SK-N-SH treated with all-trans-retinoic acid at 6 μM for 48 hours (cell line): ENCODE data around the gene TPO.

Experiments
- ATAC-seq: fragments of 200-7000 bp; cut with Tn5 transposase; 3 replicates; pipeline ENCODE4 v1.9.1; 2020; ENCODE audit warnings: mild to moderate bottlenecking, moderate library complexity
- BACH2 ChIP-seq: fragments of 250-450 bp; sonication (Bioruptor Pico); IDR thresholded peaks from 2 replicates; pipeline ENCODE4 v1.9.0; 2021; ENCODE audit warnings: mild to moderate bottlenecking, borderline replicate concordance
- CSRNP3 ChIP-seq: fragments of 250-450 bp; sonication (Bioruptor Pico); IDR thresholded peaks from 2 replicates; pipeline ENCODE4 v1.5.1; 2021; ENCODE audit warnings: mild to moderate bottlenecking, moderate library complexity
- ESRRG ChIP-seq: fragments of 250-450 bp; sonication (Bioruptor Pico); IDR thresholded peaks from 2 replicates; pipeline ENCODE4 v1.6.1; 2021; ENCODE audit warnings: mild to moderate bottlenecking
- GLIS3 ChIP-seq: fragments of 250-450 bp; sonication (Bioruptor Pico); IDR thresholded peaks from 2 replicates; pipeline ENCODE4 v1.5.0; 2020; ENCODE audit warnings: mild to moderate bottlenecking, moderate library complexity
- ISL1 ChIP-seq: fragments of 250-450 bp; sonication (Bioruptor Pico); IDR thresholded peaks from 2 replicates; pipeline ENCODE4 v2.1.2; 2022; ENCODE audit warnings: mild to moderate bottlenecking, moderate library complexity
- OSR1 ChIP-seq: fragments of 250-450 bp; sonication (Bioruptor Pico); IDR thresholded peaks from 2 replicates; pipeline ENCODE4 v1.8.0; 2022; ENCODE audit warnings: moderate library complexity, mild to moderate bottlenecking, inconsistent platforms
- POU6F1 ChIP-seq: fragments of 250-450 bp; sonication (Bioruptor Pico); IDR thresholded peaks from 2 replicates; pipeline ENCODE4 v1.8.0; 2021; ENCODE audit warnings: low read depth, mild to moderate bottlenecking, moderate library complexity, borderline replicate concordance
- RARB ChIP-seq: fragments of 250-450 bp; sonication (Bioruptor Pico); IDR thresholded peaks from 2 replicates; pipeline ENCODE4 v1.8.0; 2021; ENCODE audit warnings: mild to moderate bottlenecking, moderate library complexity
- SNAI2 ChIP-seq: fragments of 250-450 bp; sonication (Bioruptor Pico); IDR thresholded peaks from 2 replicates; pipeline ENCODE4 v1.5.0; 2020; ENCODE audit warnings: mild to moderate bottlenecking, moderate library complexity
- TCF4 ChIP-seq: fragments of 250-450 bp; sonication (Bioruptor Pico); IDR thresholded peaks from 2 replicates; pipeline ENCODE4 v1.8.0; 2021; ENCODE audit warnings: mild to moderate bottlenecking, moderate library complexity, borderline replicate concordance
- TOX ChIP-seq: fragments of 250-450 bp; sonication (Bioruptor Pico); IDR thresholded peaks from 2 replicates; pipeline ENCODE4 v1.8.0; 2021; ENCODE audit warnings: mild to moderate bottlenecking, moderate library complexity, borderline replicate concordance
- TSHZ2 ChIP-seq: fragments of 250-450 bp; sonication (Bioruptor Pico); IDR thresholded peaks from 2 replicates; pipeline ENCODE4 v1.5.0; 2020; ENCODE audit warnings: mild to moderate bottlenecking, moderate library complexity
- ZFP3 ChIP-seq: fragments of 250-450 bp; sonication (Bioruptor Pico); IDR thresholded peaks from 2 replicates; pipeline ENCODE4 v1.5.0; 2020; ENCODE audit warnings: mild to moderate bottlenecking, moderate library complexity
- ZNF565 ChIP-seq: fragments of 450-650 bp; formaldehyde crosslinking; conservative IDR thresholded peaks from 2 replicates; pipeline ENCODE4 v1.5.0; 2020; ENCODE audit warnings: low read depth, mild to moderate bottlenecking, moderate library complexity
- ZNF70 ChIP-seq: fragments of 450-650 bp; formaldehyde crosslinking; IDR thresholded peaks from 2 replicates; pipeline ENCODE4 v1.5.0; 2020; ENCODE audit warnings: mild to moderate bottlenecking, moderate library complexity
- ZNF8 ChIP-seq: fragments of 450-650 bp; formaldehyde crosslinking; IDR thresholded peaks from 2 replicates; pipeline ENCODE4 v1.5.0; 2020; ENCODE audit warnings: mild to moderate bottlenecking, moderate library complexity
- TF ChIP-seq, protein P1 (sequence below): fragments of 250-450 bp; sonication (Bioruptor Pico); IDR thresholded peaks from 2 replicates; pipeline ENCODE4 v1.5.1; 2020; ENCODE audit warnings: low read depth, mild to moderate bottlenecking, moderate library complexity
- TF ChIP-seq, protein P2 (sequence below): fragments of 250-450 bp; sonication (Bioruptor Pico); IDR thresholded peaks from 2 replicates; pipeline ENCODE4 v1.8.0; 2020; ENCODE audit warnings: mild to moderate bottlenecking, moderate library complexity, borderline replicate concordance

TPO gene

DNA sequence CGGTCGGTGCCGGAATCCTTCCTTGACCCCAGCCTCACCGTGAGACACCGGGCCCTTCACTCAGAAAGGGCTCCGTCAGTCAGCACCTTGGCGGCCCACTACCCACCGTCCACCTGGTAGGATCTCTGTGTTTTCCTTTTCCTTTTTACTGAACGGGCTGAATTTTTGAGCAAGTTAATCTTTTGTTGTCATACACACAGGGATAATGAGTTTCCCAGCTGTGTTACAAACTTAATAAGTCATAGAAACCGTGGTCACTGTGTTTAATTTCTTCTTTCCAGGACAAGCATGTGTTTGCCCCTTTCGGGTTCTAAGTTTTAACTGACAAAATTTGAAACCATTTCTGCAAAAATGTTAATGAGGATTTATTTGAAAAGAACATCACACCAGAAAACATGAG, 39.0 kb upstream of the TPO start (continued):
- no peak for TF ChIP-seq CSRNP3 (CRISPR knock-in tag)
- no peak for TF ChIP-seq TCF4 (CRISPR knock-in tag)
- TF ChIP-seq TSHZ2 (CRISPR knock-in tag), result no peak
- TF ChIP-seq GLIS3 (CRISPR knock-in tag), result no peak

GRCh38 chr2:1375794-1376193, 37.5 kb upstream of the TPO start:
- TF ChIP-seq BACH2 (CRISPR knock-in tag) (no peak), OSR1 (CRISPR knock-in tag) (no peak), RARB (CRISPR knock-in tag) (no peak), ZNF8 (CRISPR knock-in tag) (no peak), GLIS3 (CRISPR knock-in tag) (no peak), ZNF565 (CRISPR knock-in tag) (no peak), ZNF70 (no peak), POU6F1 (CRISPR knock-in tag) (no peak)
- TF ChIP-seq, protein P1, sequence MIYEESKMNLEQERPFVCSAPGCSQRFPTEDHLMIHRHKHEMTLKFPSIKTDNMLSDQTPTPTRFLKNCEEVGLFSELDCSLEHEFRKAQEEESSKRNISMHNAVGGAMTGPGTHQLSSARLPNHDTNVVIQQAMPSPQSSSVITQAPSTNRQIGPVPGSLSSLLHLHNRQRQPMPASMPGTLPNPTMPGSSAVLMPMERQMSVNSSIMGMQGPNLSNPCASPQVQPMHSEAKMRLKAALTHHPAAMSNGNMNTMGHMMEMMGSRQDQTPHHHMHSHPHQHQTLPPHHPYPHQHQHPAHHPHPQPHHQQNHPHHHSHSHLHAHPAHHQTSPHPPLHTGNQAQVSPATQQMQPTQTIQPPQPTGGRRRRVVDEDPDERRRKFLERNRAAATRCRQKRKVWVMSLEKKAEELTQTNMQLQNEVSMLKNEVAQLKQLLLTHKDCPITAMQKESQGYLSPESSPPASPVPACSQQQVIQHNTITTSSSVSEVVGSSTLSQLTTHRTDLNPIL, result no peak
- ATAC-seq, result no peak

- no peak for ATAC-seq
- TF ChIP-seq CSRNP3 (CRISPR knock-in tag) (no peak), TOX (CRISPR knock-in tag) (no peak), ZNF565 (CRISPR knock-in tag) (no peak), SNAI2 (CRISPR knock-in tag) (no peak), ESRRG (CRISPR knock-in tag) (no peak), ZFP3 (CRISPR knock-in tag) (no peak), GLIS3 (CRISPR knock-in tag) (no peak), TCF4 (CRISPR knock-in tag) (no peak), RARB (CRISPR knock-in tag) (no peak), ISL1 (CRISPR knock-in tag) (no peak), ZNF8 (CRISPR knock-in tag) (no peak)
- TF ChIP-seq, protein P2, sequence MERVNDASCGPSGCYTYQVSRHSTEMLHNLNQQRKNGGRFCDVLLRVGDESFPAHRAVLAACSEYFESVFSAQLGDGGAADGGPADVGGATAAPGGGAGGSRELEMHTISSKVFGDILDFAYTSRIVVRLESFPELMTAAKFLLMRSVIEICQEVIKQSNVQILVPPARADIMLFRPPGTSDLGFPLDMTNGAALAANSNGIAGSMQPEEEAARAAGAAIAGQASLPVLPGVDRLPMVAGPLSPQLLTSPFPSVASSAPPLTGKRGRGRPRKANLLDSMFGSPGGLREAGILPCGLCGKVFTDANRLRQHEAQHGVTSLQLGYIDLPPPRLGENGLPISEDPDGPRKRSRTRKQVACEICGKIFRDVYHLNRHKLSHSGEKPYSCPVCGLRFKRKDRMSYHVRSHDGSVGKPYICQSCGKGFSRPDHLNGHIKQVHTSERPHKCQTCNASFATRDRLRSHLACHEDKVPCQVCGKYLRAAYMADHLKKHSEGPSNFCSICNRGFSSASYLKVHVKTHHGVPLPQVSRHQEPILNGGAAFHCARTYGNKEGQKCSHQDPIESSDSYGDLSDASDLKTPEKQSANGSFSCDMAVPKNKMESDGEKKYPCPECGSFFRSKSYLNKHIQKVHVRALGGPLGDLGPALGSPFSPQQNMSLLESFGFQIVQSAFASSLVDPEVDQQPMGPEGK (CRISPR knock-in tag), result no peak
- TF ChIP-seq, protein P1, result no peak
Measured at GRCh38 chr2:1377473-1377872, 35.8 kb upstream of the TPO start.
